SIG-M5 treated with dmso at 0.1 percent for 504 hours (cell line): ENCODE data around the gene SLCO2B1.

Source experiments
- DNase-seq: peaks from one replicate; lab custom pipeline; 2025; ENCODE audit not compliant: unreplicated experiment; lab: John Stamatoyannopoulos, UW

Gene SLCO2B1

GRCh38 chr11:75246006-75246670 is 95.2 kb downstream of the SLCO2B1 start:
- no peak for DNase-seq

- no peak for DNase-seq
Observed at GRCh38 chr11:75246671-75247350, 95.9 kb downstream of the SLCO2B1 start.

DNA sequence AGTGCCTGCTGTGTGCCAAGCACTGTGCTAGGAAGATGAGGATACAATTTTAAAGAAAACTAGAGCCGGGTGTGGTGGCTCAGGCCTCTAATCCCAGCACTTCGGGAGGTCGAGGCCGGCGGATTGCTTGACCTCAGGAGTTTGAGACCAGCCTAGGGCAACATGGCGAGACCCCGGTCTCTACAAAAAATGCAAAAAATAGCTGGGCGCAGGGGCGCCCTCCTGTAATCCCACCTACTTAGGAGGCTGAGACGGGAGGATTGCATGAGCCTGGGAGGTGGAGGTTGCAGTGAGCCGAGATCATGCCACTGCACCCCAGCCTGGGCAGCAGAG is 98.0 kb downstream of the SLCO2B1 start:
- no peak for DNase-seq

GRCh38 chr11:75249704-75250103 is 98.8 kb downstream of the SLCO2B1 start:
- no peak for DNase-seq

DNA sequence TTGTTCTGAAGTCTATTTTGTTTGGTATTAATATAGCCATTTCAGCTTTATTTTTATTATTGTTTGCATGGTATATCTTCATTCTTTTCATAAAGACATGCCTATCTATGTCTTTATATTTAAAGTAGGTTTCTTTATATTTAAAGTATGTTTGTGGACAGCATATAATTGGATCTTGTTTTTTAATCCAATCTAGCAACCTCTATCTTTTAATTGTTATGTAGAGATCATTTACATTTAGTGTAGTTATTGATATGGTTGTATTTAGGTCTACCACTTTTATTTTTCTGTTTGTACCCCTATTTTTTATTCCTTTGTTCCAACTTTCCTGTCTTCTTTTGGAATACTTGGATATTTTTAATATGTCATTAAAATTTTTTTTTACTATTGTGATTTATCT is 103.4 kb downstream of the SLCO2B1 start:
- no peak for DNase-seq
